ENCODE data around the gene GATA2.

GATA2 gene

DNA sequence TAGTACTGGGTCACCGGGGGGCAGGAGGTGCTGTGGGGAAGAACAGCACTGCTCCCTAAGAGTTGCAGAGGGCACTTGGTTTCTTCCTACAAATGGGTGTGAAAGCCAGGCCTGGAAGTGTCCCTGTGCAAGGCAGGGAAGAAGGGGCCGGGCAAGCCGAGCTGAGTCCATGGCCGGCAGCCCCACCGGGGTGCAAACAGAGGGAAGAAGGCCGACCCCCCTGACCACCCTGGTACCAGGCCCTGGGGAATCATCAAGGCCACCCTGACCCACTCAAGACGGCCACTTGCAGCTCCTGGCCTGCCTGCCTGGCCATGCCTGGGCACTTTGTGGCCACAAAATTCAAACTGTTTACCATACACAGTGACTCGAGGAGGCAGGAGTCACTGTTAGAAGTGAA lies 17.6 kb downstream of the GATA2 start:
- no peak for DNase-seq (ENCODE audit: extremely low read depth in 1 of 2, low read depth in 1 of 2)

GRCh38 chr3:128473737-128474136 lies 19.3 kb downstream of the GATA2 start:
- no peak for DNase-seq (ENCODE audit: extremely low read depth in 1 of 2, low read depth in 1 of 2)

- DNase-seq (ENCODE audit: extremely low read depth in 1 of 2, low read depth in 1 of 2) = no peak
Measured at GRCh38 chr3:128473180-128473519, 19.9 kb downstream of the GATA2 start.

DNA sequence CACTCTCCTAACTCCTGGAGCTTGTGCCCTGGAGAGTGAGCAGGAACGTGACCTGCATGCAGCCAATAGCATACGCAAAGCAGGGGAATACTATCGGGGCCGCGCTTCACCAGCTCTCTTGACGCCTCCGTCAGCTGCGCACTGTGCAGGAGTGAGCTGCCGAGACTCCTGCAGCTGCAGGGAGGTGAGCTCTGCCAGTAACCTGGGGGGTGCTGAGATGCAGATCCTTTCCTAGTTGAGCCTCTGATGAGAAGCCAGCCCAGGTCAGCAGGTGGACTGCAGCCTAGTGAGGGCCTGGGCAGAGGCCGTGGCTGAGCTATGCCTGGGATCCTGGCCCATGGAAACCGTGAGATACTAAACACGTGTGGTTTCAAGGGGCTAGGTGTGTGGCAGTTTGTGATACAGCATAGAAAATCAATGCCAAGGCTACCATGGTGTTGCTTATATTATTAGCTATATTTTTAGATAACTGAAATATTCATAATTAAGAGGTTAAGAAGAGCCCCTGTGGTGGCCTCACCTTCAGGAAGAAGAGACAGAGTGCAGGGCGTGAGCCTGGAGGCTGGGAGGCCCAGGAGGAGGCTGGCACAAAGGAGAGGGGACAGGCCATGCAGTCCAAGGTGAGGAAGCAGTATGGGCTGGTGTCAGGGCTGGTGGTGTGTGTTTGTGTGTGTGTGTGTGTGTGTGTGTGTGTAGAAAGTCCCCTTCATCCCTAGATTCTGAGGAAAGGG lies 20.4 kb downstream of the GATA2 start:
- DNase-seq (ENCODE audit: extremely low read depth in 1 of 2, low read depth in 1 of 2) = no peak

DNA sequence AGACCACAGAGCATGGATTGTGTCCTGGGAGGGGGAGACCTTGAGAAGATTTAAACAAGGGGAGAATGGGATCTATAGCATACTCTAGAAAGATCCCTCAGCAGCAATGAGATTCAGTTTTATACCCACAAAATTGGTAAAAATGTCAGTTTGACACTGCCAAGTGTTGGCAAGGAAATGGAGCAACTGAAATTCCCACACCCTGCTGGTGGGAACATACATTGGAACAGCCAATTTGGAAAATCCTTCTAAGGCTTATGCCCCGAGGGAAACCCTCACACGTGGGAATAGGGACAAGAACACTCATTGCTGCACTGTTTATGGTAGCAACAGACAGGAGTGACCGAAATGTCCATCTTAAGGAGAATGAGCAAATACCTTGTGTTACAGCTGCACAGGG lies 21.3 kb downstream of the GATA2 start:
- DNase-seq (ENCODE audit: extremely low read depth in 1 of 2, low read depth in 1 of 2) = no peak

DNA sequence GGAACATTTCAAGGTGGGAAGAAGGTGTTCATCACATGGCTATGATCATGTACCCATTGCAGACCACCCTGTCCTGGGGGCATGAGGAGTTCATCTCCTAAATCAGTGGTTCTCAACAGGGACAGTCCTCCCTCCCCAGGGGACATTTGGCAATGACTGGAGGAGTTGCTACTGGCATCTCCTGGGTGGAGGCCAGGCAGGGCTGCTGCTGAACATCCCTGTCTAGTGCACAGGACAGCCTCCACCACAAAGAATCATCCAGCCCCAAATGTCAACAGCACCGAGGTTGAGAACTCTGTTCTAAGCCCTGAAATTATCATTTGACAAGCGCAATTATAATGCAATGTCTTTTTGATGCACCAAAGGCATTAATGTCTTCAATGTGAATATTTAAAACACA lies 21.9 kb downstream of the GATA2 start:
- no peak for DNase-seq (ENCODE audit: extremely low read depth in 1 of 2, low read depth in 1 of 2)

GRCh38 chr3:128470134-128470899 lies 22.7 kb downstream of the GATA2 start:
- no peak for DNase-seq (ENCODE audit: extremely low read depth in 1 of 2, low read depth in 1 of 2)

DNA sequence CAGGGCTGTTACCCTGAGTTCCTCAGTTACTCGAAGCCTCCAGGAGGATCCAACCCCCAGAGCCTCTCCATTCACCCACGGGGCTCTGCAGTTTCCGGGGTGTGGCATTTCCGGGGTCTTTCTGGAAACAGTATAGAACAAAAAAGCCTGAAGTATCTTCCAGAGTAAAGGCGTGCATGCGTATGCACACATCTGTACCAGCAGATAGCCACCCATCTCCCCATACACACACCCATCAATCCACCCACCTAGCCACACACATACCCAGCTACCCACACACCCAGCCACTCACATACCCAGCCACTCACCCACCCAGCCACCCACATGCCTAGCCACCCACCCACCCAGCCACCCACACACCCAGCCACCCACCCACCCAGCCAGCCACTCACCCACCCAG lies 23.4 kb downstream of the GATA2 start:
- no peak for DNase-seq (ENCODE audit: extremely low read depth in 1 of 2, low read depth in 1 of 2)

DNA sequence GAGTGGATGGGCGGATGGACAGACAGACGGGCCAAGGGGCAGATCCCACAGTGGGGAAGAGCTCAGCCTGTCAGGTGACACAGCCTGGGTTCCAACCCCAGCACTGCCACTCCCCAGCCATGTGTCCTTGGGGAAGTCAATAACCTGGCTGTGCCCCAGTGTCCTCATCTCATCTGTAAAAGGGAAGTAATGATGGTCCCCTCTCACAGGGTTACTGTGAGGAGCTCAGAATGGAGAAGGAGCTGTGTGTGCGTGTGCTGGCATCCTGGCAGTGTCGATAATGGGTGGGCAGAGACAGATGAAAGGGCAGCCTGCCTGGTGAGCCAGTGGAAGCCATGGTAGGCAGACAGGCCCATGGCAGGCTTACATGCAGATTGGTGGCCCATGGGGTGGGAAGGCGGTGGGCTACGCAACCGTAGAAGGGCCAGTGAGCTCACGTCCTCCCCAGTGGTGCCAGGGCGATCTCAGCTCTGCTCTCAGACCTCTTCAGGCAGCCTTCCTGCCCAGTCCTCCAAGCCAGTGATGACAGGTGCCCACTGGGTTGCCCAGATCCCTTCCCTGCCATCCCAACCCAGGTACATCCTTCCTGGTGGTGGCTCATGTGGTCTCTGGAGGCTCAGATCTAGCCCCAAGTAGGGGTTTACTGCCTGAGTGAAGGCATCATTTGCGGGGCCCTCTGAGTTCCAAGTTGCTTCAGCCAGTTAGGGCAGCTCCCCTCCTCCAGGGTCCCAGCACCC lies 24.0 kb downstream of the GATA2 start:
- no peak for DNase-seq (ENCODE audit: extremely low read depth in 1 of 2, low read depth in 1 of 2)

GRCh38 chr3:128468285-128468790 lies 24.7 kb downstream of the GATA2 start:
- DNase-seq (ENCODE audit: extremely low read depth in 1 of 2, low read depth in 1 of 2) = no peak

- DNase-seq (ENCODE audit: extremely low read depth in 1 of 2, low read depth in 1 of 2) = no peak
Measured at GRCh38 chr3:128466840-128467541, 26.0 kb downstream of the GATA2 start, which contains the start of gene DNAJB8. Gene DNAJB8 (minus strand): TSS chr3:128466890. CDS start chr3:128463245, 3,645 bp downstream.

DNA sequence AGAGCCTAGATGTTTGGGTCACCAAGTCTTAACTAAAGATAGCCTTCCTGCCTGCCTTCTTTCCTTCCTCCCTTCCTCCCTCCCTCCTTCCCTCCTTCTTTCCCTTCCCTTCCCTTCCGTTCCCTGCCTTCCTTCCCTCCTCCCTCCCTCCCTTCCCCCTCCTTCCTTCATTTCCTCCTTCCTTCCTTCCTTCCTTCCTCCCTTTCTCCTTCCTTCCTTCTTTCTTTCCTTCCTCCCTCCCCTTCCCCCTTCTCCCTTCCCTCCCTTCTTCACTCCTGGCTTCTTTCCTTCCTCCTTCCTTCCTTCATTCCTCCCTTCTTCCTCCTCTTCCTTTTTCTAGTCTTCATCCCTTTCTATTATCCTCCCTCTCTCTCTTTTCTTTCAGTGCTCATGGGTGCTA lies 28.3 kb downstream of the GATA2 start:
- no peak for DNase-seq (ENCODE audit: extremely low read depth in 1 of 2, low read depth in 1 of 2)

DNA sequence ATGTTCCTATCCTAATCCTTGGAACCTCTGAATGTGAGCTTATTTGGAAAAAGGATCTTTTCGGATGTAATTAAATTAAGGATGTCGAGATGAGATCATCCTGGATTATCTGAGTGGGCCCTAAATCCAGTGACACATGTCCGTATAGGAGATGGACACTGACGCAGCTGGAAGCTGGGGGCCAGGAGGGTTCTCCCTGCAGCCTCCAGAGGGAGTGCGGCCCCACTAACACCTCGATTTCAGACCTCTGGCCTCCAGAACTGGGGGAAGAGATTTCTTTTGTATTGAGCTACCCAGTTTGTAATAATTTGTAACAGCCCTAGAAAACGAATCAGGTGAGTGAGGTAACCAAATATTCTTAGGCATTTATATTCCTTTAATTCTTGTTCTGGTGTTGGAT lies 28.8 kb downstream of the GATA2 start:
- DNase-seq (ENCODE audit: extremely low read depth in 1 of 2, low read depth in 1 of 2) = no peak

DNA sequence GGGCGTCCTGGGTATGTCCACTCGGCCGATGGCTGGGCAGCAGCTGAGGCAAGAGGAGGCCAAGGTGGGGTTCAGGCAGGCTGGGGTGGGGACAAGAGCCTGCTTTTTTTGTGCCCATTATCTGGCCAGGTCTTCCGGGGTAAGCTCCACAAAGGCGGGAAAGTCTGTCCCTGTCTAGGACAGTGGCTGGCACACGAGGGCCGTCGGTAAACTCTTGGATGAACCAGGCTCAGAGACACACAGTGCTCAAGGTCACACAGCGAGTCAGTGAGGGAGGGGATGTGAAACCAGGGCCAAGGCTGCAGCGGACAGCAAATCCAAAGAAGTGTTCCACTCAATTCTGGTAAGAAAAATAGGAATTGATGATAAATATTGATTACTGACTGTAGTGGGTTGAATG lies 29.2 kb downstream of the GATA2 start:
- DNase-seq (ENCODE audit: extremely low read depth in 1 of 2, low read depth in 1 of 2) = no peak

DNA sequence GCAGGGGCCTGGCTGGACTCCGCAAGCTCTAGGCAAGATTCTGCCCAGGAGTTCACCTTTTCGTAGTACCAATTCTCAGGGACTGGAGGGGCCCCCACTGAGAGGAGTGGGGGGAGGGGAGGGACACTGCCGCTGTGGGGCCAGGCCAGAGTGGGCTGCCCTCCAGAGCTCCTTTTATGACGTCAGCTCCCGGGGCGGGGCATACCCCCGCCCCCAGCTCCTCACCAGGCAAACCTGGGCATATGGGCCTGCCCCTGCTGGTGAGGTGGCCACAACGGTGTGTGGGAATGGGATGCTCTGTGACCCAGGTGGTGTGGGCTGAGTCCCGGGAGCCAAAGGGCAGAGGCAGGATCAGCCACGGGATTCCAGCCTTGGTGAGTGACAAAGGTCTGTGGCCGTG lies 29.6 kb downstream of the GATA2 start:
- no peak for DNase-seq (ENCODE audit: extremely low read depth in 1 of 2, low read depth in 1 of 2)

GRCh38 chr3:128462931-128463330 lies 30.1 kb downstream of the GATA2 start:
- DNase-seq (ENCODE audit: extremely low read depth in 1 of 2, low read depth in 1 of 2) = no peak

DNA sequence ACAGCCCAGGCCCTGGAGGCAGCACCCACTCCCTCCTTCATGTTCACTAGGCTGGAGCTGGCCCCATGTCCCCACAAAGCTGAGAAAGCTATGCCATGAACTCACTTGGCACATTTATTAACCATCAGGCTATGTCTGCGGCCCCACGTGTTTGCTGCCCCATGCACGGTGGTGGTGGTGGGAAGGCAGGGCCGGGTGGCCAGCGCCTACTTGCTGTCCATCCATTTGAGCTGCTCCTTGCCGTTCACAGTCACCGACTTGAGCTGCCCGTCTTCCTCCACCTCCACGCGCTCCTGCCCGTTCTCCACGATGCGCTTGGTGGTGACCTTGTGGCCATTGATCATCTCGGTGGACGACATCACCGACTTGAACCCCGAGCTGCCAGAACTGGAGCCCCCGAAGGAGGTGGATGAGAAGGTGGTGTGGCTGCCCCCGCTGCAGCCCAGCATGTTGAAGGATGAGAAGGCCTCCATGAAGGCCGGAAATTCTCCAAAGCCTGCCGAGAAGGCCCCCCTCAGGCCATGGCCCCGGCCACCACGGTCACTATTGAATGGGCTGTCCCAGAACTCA lies 30.6 kb downstream of the GATA2 start:
- DNase-seq (ENCODE audit: extremely low read depth in 1 of 2, low read depth in 1 of 2) = no peak

GRCh38 chr3:128461731-128462130 lies 31.3 kb downstream of the GATA2 start:
- no peak for DNase-seq (ENCODE audit: extremely low read depth in 1 of 2, low read depth in 1 of 2)

- no peak for DNase-seq (ENCODE audit: extremely low read depth in 1 of 2, low read depth in 1 of 2)
Measured at GRCh38 chr3:128459461-128459820, 33.6 kb downstream of the GATA2 start.

DNA sequence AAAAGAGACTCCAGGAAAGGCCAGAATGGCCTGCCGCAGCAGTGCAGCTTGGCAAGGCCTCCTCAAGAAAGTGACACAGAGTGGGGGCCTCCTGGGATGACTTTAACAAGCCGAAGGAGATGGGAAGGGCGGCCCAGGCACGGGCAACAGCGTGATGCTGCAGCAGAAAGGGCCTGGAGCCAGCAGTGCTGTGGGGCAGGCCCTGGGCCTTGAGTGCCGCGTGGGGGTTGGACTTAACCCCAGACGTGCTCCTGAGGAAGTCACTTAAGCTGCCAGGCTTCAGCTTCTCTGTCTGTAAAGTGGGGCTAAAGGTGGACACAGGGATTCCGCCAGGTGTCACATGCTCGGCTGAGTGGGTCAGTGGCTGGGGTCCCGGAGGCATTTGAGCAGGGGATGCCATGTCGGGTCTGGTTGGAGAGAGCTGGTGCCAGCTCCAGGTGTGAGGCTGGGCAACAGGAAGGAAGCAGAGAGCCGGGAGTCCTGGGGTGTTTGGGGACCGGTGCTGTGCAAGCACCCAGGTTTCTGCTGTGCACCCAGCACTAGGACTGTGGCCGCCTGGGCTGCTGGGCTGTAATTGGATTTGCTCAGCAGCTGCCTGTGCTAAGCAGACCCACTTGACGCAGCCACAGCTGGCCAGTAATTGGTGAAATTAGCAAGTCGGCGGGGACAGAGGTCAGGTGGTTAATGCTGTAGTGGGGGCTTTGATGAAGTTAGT lies 34.1 kb downstream of the GATA2 start:
- no peak for DNase-seq (ENCODE audit: extremely low read depth in 1 of 2, low read depth in 1 of 2)
